Central memory CD4-positive, alpha-beta T cell (primary cell): ENCODE results near the gene MBOAT1.
"Not testable (repeated sequence)": the region's sequence is repeated elsewhere in the genome, so short reads cannot be mapped to it uniquely, and the experiment has no call there.

Experiments used
- DNase-seq: peaks from one replicate; pipeline ENCODE4 v3.0.0; 2022

MBOAT1 gene

DNA sequence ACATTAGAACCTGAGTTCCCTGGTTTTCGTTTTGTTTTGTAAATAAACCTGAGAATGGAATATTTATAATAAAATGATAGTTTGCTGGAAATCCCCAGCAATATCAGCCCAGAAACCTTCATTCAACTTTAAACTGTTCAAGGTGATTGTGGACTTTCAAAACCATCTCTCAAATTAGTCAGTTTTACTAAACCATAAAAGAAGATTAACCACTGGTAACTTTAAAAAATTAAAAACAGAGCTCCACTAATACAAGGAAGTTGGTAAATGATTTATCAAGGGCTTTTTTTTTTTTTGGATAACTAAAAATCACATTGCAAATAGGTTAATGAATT lies 10.0 kb downstream of the MBOAT1 start:
- DNase-seq = no peak

DNA sequence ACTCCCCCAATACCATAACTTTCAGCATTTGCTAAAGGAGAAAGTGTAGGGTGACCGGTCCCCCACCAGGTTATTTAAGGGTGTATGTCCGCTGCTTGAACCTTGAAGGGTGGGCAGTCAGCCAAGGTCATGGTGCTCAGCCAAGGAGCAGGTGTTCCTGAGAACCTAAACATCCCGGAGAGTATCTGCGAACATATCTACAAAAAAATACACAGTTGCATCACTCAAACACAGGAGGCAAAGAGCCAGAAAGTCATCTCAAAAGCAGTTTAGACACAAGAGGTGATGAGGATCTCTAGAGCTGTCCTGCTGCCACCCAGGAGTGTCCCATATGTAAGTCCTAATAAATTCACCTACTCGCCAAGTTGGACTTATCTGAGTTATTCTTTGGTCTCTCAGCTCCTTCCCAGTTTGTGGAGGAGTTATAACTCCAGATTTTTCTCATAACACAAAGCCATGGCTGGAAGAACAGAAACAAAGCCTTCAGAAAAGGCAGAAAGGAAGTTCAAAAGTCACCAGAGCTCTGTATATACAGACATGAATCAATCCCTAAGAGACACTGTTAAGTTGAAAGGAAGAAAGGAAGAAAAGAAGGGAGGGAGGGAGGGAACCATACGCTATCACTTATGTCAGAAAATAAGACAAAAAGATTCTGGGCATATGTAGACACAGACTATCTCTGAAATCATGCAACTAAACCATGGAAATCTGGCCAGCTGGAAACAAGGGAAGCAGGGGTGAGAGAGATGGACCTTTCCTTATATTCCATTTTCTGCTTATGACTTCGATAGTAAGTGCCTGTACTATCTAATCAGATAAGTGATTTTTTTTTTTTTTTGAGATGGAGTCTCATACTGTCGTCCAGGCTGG lies 11.3 kb downstream of the MBOAT1 start:
- DNase-seq = no peak

DNA sequence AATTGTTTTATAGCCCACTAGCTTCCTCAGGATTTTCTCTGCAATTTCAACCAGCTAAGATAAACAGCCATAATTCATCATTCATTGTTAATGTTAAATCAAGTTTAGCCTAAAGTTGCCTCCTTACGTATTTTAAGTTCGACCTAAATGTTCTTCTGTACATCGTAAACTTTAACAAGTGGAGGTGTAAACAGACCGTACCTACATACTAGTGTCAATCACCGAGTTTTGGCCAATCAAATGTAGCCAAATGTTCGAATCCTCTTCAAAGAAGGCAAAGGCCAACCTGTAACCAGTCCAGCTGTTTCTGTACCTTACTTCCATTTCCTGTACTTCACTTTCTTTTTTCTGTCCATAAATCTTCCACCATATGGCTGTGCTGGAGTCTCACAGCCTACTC lies 13.5 kb downstream of the MBOAT1 start:
- DNase-seq = no peak

- no peak for DNase-seq
Observed at GRCh38 chr6:20198156-20198774, 14.0 kb downstream of the MBOAT1 start.

GRCh38 chr6:20197251-20197650 lies 15.0 kb downstream of the MBOAT1 start:
- DNase-seq = no peak

DNA sequence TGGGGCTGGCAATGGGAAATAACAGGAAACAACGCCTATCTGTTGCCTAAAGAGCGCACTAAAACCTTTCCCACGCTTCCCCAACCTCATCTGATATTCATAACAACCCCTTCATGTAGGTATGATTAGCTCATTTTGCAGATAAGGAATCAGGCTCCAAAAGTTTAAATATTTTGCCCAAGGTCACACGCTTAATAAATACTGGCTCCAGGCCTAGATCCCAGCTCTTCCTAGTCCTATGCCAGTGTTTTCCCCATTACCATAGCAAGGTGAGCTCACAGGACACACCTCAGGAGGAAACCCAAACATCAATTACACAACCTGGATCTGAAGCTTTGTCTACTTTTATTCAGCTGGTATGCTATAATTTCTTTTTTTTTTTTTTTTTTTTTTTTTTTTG lies 19.6 kb downstream of the MBOAT1 start:
- DNase-seq = no peak

GRCh38 chr6:20191992-20192391 lies 20.3 kb downstream of the MBOAT1 start:
- DNase-seq = no peak

DNA sequence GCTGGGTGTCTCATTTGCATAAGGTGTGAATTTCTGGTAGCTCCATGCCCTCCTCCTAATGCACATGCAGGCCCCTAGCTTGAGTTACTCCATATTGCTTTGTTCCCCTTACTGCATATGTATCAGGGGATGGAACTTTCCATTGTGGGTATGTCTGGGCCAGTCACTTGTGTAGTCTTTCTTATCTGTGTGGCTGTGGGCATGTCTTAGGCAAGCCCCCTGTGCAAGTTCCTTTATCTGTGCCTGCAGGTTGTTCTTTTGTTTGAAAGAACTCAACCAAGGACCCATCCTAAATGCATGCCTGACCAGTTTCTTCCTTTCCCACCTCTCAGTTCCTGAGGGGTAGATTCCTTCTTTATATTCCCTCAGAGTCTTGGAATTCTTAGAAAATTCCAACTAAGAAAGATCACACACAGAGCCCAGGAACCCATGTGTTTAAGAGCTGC lies 23.6 kb downstream of the MBOAT1 start:
- DNase-seq = no peak

GRCh38 chr6:20186981-20187380 lies 25.3 kb downstream of the MBOAT1 start:
- DNase-seq = no peak

DNA sequence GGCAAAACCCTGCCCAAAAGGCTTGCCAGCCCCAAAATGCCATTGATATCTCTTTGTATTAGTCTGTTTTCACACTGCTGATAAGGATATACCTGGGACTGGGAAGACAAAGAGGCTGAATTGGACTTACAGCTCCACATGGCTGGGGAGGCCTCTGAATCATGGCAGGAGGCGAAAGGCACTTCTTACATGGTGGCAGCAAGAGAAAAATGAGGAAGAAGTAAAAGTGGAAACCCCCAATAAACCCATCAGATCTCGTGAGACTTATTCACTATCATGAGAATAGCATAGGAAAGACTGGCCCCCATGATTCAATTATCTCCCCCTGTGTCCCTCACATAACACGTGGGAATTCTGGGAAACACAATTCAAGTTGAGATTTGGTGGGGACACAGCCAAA lies 28.6 kb downstream of the MBOAT1 start:
- no peak for DNase-seq

- DNase-seq = no peak
Observed at GRCh38 chr6:20182926-20183521, 29.2 kb downstream of the MBOAT1 start.

GRCh38 chr6:20182069-20182468 lies 30.2 kb downstream of the MBOAT1 start:
- no peak for DNase-seq

DNA sequence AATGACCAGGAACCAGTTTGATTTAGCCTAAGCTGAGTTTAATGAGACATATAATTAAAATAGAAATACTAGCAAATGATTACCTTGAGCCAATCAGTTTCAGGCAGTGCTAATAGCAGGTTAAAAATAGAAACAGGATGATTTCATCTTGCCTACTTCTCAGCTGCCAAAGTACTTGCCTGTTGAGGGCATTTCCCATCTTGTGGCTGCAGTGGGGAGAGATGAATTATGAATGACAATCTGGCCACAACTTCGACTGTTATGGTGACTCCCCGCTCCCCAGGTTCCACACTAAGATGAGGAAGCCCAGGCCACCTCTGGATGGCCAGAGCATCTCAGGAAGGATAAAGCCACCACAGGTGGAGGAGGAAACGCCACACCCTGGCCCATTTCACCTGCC lies 31.3 kb downstream of the MBOAT1 start:
- no peak for DNase-seq

GRCh38 chr6:20179287-20180045 lies 32.8 kb downstream of the MBOAT1 start:
- not testable (repeated sequence) for DNase-seq

DNA sequence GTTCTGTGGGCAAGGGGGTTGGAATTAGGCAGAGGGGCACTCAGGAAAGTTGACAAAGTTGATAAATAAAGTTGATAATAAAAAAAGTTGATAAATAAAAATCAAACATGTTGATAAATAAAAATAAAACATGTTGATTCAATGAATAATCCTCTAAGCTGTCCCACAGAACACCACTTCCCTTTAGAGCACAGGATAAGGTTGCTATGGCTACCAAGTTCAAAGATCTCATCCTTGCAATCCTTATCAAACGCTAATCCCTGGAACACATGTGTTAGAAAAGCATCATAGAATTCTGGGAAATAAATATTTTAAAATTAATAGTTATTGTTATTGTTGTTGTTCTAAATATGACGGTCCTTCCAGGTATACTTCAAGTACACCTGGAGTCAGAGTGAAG lies 33.9 kb downstream of the MBOAT1 start:
- no peak for DNase-seq

DNA sequence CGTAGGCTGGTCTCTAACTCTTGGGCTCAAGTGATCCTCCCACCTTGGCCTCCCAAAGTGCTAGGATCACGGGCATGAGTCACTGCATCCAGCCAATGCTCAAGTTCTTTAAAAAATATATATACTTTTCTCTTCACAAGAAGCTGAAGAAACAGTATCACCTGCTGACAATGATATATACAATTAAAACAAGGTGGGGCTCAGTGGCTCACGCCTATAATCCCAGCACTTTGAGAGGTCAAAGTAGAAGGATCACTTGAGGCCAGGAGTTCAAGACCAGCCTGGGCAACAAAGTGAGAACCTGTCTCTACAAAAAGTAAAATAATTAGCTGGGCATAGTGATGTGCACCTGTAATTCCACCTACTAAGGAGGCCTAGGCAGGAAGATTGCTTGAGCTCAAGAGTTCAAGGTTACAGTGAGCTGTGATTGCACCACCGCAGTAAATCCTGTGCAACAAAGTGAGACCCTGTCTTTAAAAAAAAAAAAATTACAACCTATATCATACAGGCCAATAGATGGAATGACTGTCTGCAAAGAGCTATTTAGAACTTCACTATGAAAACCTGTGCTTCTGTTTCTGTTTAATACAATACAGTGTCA lies 36.4 kb downstream of the MBOAT1 start:
- no peak for DNase-seq

DNA sequence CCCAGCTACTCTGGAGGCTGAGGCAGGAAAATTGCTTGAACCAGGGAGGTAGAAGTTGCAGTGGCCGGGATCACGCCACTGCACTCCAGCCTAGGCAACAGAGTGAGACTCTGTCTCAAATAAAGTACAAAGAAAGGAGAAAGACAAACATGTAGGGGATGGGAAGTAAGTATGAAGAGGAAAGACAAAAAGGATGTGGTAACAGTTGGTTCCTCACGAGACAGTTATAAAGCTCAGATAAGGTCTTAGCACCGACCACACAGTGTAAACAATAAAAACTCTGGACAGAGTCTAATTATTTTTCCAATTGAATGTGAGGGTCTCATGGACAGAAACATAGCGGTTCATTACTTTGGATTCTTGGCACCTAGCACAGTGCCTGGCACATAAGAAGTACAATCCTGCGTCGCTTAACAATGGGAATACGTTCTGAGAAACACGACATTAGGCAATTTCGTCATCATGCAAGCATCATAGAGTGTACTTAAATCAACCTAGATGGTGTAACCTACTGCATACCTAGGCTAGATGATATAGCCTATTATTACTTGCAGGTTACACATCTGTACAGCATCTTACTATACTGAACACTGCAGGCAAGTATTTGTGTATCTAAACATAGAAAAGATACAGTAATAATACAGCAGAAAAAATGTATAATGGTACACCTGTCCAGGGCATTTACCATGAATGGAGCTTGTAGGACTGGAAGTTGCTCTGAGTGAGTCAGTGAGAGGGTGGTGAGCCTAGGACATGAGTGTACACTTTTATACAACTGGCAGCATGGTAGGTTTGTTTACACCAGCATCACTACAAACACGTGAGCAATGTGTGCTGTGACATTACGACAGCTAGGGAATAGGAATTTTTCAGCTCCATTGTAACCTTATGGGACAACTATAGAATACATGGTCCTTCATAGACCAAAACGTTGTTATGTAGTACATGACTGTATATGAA lies 38.2 kb downstream of the MBOAT1 start:
- DNase-seq = no peak

- DNase-seq = no peak
Observed at GRCh38 chr6:20172842-20173456, 39.3 kb downstream of the MBOAT1 start.

DNA sequence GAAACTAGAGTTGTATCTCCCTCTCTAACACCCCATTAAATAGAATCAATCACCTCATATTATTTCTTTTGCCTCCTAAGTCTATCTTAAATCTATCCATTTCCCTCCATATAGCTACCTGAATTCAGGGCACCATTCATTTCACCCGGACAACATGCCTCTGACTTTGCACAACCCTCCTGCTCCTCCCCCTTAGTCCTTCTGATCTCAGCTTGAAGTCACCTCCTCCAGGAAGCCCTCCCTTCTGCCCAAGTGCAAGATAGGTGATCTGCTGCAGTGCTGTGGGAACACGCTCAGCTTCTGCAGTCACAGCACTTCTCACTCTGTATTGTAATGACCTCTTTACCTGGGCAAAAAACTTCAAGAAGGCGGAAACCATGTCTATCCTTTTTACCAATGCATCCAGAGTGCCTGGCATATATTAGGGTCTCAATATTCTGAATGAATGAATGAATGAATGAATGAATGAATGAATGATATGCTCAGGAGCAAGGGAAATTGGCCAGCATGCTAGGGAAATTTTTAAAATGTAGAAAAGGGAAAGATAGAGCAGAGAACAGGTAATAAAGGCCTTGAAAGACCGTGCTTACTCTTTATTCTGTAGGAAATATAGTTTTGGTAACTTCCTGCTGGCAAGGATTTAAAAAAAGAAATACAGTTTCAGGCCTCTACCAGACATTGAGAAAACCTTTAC lies 41.7 kb downstream of the MBOAT1 start:
- DNase-seq = no peak

DNA sequence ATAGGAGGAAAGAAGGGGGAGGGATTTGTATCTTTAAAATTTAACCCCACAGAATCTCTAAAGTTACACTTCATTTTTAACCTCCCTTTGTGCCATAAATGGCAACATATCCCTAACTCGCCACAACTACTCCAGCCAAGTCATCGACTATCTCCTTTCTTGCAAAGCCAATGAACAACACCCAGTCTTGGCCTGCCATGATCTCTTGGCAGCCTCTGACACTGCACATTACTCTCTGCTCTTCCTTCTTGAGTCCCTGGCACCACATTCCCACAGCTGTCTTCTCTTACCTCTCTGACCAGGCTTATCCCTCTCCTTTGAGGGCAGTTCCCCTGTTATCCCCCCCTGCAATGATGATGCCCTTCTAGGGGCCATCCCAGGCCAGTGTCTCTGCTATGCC lies 42.5 kb downstream of the MBOAT1 start:
- DNase-seq = no peak

DNA sequence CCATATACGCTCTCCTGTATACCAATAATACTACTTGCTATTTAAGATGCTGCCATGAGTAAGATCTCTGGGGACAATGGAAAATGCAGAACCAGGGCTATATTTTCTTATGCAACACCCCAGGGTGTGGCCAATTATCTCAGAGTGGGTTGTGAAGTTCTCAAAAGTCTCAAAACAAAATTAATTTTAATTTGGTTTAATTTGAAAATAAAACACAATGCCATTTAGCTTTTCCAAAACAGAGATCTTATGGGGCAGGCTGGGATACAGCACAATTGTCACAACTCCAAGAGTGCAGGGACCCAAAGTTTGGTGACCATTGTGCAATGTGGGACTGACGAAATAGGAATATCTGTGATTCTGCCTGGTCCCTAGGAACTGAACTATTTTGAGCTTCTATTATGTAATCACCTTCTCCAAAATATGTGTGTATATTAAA lies 43.1 kb downstream of the MBOAT1 start:
- no peak for DNase-seq
